Measurements from ENCODE around the gene MUC12. TPM values are rescaled to one million over a fixed set of nuclear protein-coding genes. Genes with fewer than 3 reads are reported as not detected.

MUC12 gene
- total and polyA plus RNA-seq, 2 donors from 2014 or later: 3.8 TPM; not detected in 1

GRCh38 chr7:100951888-100952560 is 17.3 kb upstream of the MUC12 start:
- H3K27me3 ChIP-seq (ENCODE audit: control insufficient read depth, insufficient read depth, low read length): no peaks in the 10 kb centered on the region
- no peak for DNase-seq
- no peaks in the 10 kb centered on the region for H3K9me3 ChIP-seq (ENCODE audit: control insufficient read depth in 2 of 3, insufficient read depth in 1 of 3, low read length in 3 of 3)
- H3K9ac ChIP-seq (ENCODE audit: low read length in 3 of 3): no peak overlapping the region
- H3K4me3 ChIP-seq (ENCODE audit: low read length in 3 of 3): no peak overlapping the region
- H3K4me1 ChIP-seq (ENCODE audit: control insufficient read depth in 2 of 3, insufficient read depth in 2 of 3, low read depth in 1 of 3, low read length in 3 of 3): no peaks in the 10 kb centered on the region
- intact Hi-C loops (cut with DNase I): no loop called here
- H3K36me3 ChIP-seq (ENCODE audit: control insufficient read depth in 2 of 3, insufficient read depth in 3 of 3, low read length in 3 of 3): no peaks in the 10 kb centered on the region
- FAIRE-seq: no peak
- TF ChIP-seq CTCF (IDR thresholded peaks at IDR 0.05; ENCODE audit: borderline replicate concordance, extremely low read depth, insufficient read depth): no peak
- no peak overlapping the region for H3K27ac ChIP-seq (ENCODE audit: low read depth in 2 of 2, low read length in 2 of 2)

GRCh38 chr7:100952641-100953040 is 16.7 kb upstream of the MUC12 start:
- H3K4me3 ChIP-seq (ENCODE audit: low read length in 3 of 3): no peak overlapping the region
- no peak overlapping the region for H3K9ac ChIP-seq (ENCODE audit: low read length in 3 of 3)
- FAIRE-seq: no peak
- H3K27ac ChIP-seq (ENCODE audit: low read depth in 2 of 2, low read length in 2 of 2): no peak overlapping the region
- intact Hi-C loops (cut with DNase I): no loop called here
- DNase-seq: no peak
- H3K27me3 ChIP-seq (ENCODE audit: control insufficient read depth, insufficient read depth, low read length): no peaks in the 10 kb centered on the region
- H3K9me3 ChIP-seq (ENCODE audit: control insufficient read depth in 2 of 3, insufficient read depth in 1 of 3, low read length in 3 of 3): no peaks in the 10 kb centered on the region
- H3K4me1 ChIP-seq (ENCODE audit: control insufficient read depth in 2 of 3, insufficient read depth in 2 of 3, low read depth in 1 of 3, low read length in 3 of 3): no peaks in the 10 kb centered on the region
- no peaks in the 10 kb centered on the region for H3K36me3 ChIP-seq (ENCODE audit: control insufficient read depth in 2 of 3, insufficient read depth in 3 of 3, low read length in 3 of 3)
- no peak for TF ChIP-seq CTCF (IDR thresholded peaks at IDR 0.05; ENCODE audit: borderline replicate concordance, extremely low read depth, insufficient read depth)

GRCh38 chr7:100957832-100958421 is 11.4 kb upstream of the MUC12 start:
- Histone ChIP-seq H3K4me3 (ENCODE audit: low read length in 3 of 3) (no peak overlapping the region), H3K9me3 (ENCODE audit: control insufficient read depth in 2 of 3, insufficient read depth in 1 of 3, low read length in 3 of 3) (no peaks in the 10 kb centered on the region), H3K27ac (ENCODE audit: low read depth in 2 of 2, low read length in 2 of 2) (no peak overlapping the region), H3K4me1 (ENCODE audit: control insufficient read depth in 2 of 3, insufficient read depth in 2 of 3, low read depth in 1 of 3, low read length in 3 of 3) (no peaks in the 10 kb centered on the region), H3K36me3 (ENCODE audit: control insufficient read depth in 2 of 3, insufficient read depth in 3 of 3, low read length in 3 of 3) (no peaks in the 10 kb centered on the region), H3K27me3 (ENCODE audit: control insufficient read depth, insufficient read depth, low read length) (no peaks in the 10 kb centered on the region), H3K9ac (ENCODE audit: low read length in 3 of 3) (no peak overlapping the region)
- intact Hi-C loops (cut with DNase I): no loop called here
- DNase-seq (no peak), FAIRE-seq (no peak)
- TF ChIP-seq CTCF (IDR thresholded peaks at IDR 0.05; ENCODE audit: borderline replicate concordance, extremely low read depth, insufficient read depth): no peak

Measured in kidney (tissue), 14 donors.